ENCODE results near the gene SLC22A17.

Gene SLC22A17

DNA sequence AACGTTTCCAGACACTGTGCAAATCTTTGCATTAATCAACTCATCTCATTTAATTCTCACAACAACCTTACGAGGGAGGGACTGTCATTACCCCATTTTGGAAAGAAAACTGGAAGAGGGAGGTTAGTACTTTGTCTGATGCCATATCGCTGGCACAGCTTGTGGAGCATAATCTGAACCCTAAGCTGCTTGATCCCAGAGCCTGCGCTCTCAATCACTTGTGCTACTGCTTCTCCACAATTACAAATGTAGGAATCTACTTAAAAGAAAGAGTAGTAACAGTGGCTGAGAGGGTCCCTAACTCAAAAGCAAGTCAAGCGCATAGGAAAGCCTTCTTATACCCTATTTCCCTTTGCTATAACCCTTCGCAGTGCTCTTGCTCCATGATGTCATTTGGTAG, 9.1 kb upstream of the SLC22A17 start:
- peak; percentile 44 for DNase-seq (ENCODE audit: low spot score)

- DNase-seq (ENCODE audit: low spot score) = peak; percentile 80
Measured at GRCh38 chr14:23361320-23361719, 8.6 kb upstream of the SLC22A17 start.

DNA sequence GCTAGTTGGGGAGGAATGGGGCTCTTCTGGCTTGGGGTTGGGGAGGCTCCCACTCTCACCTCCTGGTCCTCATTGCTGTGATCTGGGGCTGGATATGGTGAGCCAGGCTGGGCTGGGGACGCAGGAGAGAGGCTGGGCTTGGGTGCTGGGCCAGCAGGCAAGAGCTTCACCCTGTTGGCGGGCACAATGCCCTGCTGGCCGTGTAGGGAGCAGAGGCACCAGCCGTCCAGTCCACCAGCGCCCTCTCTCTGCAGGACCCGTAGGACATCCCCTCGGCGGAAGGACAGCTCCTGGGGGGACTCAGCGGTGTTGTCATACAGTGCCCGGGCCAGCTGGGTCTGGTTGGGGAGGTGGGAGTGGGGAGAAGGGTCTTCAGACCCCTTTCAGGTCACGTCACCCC, 7.8 kb upstream of the SLC22A17 start:
- DNase-seq (ENCODE audit: low spot score) = peak; percentile 89

DNA sequence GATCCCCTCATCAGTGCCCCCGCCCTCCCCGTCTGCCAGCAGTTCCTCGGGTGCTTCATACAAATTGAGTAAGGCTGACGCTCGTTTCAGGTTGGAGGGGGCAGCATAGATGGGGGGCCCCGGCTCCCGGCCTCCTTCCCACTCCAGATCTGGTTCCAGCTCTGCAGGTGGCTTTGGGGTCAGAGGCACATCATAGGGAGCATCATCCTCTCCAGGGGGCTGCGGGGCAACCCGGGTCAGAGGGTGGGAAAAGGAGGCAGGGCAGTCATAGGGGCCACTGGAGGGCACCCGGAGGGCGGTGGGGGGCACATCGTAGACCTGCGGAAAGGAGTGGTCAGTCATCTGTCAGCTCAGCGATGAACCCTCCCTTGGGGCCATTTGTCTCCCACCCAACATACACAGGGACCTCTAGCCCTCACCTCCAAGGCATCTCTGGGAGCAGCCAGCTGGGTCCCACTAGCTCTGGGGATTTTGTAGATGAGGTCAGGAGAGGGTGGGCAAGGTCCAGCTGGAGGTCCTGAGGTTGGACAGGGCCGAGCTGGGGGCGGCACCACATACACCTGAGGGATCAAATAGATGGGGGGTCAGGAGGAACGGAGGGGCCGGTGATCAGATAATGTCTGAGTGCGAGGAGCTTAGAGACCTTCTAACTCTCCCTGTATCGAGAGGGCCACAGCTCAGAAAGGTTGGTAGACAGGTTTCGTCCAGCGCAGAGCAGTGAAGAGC, 7.2 kb upstream of the SLC22A17 start:
- DNase-seq (ENCODE audit: low spot score) = no peak

DNA sequence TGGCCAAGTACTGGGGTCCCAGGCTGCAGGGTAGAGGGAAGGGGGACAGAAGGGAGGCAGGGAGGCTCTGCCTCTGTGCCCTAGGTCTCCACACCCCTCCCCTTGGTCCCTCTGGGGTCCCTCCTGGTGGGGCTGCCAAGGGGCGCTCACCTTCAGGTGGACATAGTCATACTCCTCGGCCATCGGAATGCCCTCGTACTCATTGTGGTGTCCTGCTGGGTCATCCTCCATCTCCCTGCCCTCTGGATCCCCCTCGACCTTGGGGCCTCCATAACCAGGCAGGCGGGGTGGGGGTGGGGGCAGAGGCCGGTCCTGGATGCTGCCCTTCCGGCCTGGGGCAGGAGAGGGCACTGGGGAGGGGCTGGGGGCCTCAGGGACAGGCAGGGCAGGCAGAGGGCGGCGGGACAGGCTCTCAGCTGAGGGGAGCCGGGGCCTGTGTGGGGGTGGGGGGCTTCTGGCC, 6.5 kb upstream of the SLC22A17 start:
- no peak for DNase-seq (ENCODE audit: low spot score)

- DNase-seq (ENCODE audit: low spot score) = no peak
Measured at GRCh38 chr14:23358553-23359166, 6.0 kb upstream of the SLC22A17 start.

DNA sequence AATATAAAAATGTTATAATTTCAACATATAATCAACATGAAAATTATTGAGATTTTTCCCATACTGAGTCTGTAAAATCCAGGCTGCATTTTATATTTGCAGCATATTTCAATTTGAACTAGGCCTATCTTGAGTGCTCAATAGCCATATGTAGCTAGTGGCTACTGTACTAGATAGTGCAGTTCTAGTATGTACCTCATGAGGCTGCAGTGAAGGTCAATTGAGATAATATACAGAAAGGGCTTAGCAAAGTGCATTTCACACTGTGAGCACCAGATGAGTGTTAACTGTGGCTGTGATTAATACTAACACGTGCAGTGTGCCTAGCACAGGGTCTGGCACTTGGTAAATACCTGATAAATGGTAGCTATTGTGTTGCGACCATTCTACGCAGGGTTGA, 5.4 kb upstream of the SLC22A17 start:
- no peak for DNase-seq (ENCODE audit: low spot score)

DNA sequence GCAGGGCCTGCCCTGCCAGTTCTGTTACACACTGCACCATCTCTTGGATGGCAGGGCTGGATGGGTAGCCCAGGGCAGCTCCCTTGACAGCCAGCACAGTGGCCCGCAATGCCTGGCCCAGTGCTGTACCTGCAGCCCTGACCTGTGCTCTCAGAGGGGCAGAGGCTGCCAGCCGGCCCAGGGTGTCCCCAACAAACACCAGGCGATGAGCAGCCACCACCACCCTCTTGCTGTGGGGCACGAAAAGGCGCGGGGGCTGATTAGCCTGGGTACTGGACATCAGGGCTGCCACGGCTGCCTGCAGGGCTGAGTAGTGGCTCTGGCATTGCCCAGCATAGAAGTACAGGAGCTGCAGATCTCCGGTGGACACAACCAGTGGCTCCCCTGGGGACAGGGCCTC, 4.6 kb upstream of the SLC22A17 start:
- DNase-seq (ENCODE audit: low spot score) = no peak

GRCh38 chr14:23356662-23357061, 4.0 kb upstream of the SLC22A17 start:
- no peak for DNase-seq (ENCODE audit: low spot score)

DNA sequence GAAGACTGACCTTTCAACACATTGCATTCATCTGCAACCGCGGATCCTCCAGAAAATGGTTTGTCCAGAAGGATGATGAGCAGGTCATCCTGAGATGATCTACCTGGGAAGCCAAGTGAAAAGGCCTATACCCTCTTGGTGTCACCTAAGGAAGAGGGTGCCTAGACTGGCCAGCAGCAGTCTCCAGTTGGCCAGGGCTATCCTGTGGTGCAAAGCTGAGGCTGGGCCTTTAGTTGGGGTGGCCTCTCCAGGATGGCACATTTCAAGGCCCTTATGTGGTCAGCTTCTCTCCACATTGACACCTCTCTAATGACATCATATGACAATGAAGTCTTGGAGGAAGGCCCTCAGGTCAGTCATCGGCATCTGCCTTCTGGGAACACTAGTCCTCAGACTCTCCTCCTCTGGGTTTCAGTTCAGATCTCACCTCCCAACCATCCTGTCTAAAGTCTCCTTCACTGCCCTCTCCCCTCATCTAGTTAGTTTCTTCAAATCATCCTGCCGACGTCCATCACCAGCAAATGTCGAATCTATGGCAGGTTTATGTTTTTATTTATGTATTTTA, 3.3 kb upstream of the SLC22A17 start:
- no peak for DNase-seq (ENCODE audit: low spot score)

DNA sequence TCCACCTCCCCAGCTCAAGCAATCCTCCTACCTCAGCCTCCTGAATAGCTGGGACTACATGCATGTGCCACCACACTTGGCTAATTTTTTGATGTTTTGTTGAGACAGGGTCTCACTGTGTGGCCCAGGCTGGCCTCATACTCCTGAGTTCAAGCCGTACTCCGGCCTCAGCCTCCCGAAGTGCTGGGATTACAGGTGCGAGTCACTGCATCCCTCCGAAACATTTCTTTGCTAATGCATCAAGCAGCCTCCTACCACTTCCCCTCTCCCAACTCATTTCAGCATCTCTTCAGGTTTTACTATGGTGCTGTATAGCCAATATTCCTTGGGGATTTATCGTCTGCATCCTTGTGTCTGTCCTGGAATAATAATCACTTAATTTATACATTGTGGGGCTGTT, 2.3 kb upstream of the SLC22A17 start:
- no peak for DNase-seq (ENCODE audit: low spot score)

GRCh38 chr14:23353433-23353780, 720 bp upstream of the SLC22A17 start:
- no peak for DNase-seq (ENCODE audit: low spot score)

DNA sequence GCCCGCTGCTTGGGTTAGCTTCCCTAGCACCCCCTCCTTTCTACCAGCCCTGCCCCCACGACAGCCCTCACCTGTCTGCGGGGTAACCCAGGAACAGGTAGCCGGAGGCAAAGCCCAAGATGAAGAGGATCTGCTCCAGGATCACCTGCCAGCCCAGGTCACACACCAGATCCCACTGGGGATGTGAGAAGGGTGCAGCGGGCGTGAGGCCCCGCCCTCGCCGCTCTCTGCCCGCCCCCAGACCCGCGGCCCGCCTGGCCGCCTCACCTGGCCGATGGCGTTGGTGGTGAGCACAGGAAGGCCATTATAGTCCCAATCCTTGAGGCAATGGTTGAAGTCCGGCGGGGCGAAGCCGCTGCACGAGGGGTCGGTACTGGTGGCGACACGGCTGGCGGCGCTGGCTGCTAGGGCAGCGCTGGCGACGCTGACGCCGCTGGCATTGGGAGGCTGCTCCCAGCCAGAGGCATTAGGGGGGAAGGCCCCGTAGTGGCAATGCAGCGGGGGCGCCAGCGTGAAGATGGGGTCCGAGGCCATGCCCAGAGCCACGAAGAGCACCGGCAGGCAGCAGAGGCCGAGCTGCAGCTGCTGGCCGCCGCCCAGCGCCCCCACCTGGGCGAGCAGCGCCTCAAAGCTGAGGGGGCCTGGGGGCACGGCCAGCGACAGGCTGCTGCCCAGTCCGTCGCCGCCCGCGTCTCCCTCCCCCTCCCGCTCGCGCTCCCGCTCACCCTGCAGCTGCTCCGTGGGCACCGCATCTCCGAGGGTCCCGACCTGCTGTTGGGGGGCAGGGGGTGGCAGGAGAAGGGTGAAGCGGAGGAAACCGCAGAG, 794 bp downstream of the SLC22A17 start:
- peak; percentile 39 for DNase-seq (ENCODE audit: low spot score)

- DNase-seq (ENCODE audit: low spot score) = no peak
Measured at GRCh38 chr14:23349156-23349845, 3.4 kb downstream of the SLC22A17 start.

DNA sequence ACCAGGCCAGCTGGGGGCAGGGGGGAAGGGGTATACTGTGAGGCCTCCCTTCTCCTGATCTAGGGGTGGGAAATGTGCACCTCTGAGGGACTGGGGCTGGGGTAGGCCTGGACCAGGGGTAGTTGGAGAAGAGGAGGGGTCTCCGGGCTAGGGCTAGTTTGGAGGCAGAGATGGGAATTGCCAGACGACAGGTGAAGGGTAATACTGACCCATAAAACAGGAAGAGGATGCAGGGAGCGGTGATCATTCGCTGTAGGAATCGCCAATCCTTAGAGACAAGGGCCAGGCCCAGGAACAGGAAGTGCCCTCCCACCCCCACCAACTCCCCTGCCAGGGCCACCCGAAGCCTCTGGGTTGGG, 4.4 kb downstream of the SLC22A17 start:
- DNase-seq (ENCODE audit: low spot score) = no peak

DNA sequence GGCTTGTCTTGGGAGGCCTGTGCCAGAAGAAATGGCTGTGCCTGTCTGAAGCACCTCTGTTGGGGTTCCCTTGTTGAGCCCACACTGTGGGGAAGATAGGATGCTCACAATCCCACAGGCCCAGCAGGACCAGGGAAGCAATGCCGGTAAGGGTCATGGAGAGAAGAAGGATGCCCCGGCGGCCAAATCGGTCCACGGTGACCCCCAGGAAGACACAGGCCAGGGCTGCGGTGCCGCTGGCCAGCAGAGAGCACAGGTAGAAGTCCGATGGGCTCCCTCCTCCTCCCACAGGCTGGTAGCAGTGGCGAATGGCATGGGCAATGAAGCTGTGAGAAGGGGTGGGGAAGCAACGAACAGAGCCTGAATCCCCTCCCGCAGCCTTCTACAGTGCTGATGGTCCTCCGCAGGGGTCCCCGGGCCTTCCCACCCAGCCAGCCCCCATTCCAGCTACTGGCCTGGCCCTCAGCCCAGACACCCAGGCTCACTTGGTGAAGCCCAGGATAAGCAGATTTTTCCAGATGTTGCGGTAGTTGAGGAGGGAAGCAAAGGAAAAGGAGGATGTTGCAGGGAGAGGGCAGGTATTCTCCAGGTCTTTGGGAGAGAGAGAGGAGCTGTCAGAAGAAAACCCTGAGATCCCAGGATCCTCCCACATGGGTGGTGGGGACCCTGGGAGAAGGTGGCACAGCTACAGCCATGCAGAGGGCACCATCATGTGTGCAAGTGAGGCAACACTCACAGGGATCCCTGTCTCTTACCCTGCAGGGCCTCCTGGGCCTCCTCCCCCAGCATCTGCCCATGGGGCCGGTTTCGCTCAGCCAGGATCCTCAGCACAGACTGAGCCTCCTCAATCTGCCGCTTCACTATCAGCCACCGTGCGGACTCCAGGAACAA, 5.0 kb downstream of the SLC22A17 start:
- DNase-seq (ENCODE audit: low spot score) = no peak

DNA sequence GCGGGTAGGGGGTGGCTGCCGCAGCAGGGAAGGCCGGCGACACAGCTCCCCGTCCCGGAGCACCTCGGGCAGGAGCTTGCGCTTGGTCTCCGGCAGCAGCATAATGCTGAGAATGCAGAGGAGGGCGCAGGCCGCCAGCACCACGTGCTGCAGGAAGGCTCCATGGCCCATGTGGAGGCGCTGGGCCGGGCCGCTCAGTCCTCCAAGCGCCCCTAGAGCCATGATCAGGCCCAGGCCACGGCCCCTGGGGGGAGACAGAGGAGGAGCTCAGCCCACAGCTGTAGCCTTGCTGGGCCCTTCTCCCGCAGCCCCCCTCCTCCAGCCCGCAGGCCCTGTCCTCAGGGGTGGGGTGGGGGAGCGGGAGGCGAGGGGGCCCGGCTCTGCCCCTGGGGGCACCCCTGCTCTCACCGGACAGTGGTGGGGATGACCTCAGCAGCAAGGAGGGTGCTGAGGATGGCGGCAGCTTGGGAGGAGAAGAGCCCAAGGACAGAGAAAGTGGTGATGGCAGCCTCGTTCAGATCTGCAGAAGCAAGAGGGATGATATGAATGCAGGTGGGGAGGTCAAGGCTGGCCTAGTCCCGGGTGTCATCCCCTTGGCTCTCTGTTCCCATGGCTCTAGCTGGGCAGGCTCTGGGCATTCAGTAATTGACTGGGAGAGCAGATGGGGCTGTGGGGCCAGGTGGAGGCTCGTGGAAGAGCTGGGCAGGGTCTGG, 5.8 kb downstream of the SLC22A17 start:
- no peak for DNase-seq (ENCODE audit: low spot score)

GRCh38 chr14:23345987-23346692, 6.5 kb downstream of the SLC22A17 start:
- DNase-seq (ENCODE audit: low spot score) = no peak

DNA sequence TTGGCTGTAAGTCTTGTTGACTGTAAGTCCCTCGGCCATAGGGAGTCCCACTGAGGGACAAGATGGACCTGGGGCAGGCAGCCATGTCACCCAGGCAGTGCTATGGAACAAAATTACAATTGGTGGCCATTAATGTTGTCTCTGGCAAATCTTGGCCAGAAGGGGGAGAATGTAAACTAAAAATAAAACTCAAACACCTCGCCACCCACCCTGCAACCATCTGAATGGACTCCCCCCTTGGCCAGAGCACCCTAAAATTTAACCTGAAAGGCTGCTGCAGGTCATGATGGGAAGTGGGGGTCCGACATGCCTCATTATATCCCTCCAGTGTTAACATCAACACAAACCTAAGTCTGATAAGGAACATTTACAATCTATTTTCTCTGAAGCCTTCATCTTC, 8.2 kb downstream of the SLC22A17 start:
- DNase-seq (ENCODE audit: low spot score) = no peak
